Activated CD4-positive, alpha-beta T cell treated with anti-CD3 and anti-CD28 coated beads, Interleukin-2, amount 10 ng/mL, durations not matched to agents 24 days and 14 days (primary cell): ENCODE results near the gene IQGAP2. TPM values are rescaled to one million over a fixed set of nuclear protein-coding genes. Genes with fewer than 3 reads are reported as not detected.
"Not testable (repeated sequence)": the region's sequence is repeated elsewhere in the genome, so short reads cannot be mapped to it uniquely, and the experiment has no call there.

Source experiments
- DNase-seq: peaks from one replicate; pipeline ENCODE4 v3.0.0; 2022
- H3K27ac Mint-ChIP-seq: one replicate; pipeline ENCODE4 v1.8.0; 2022; ENCODE audit warnings: mild to moderate bottlenecking, mixed read lengths
- H3K27me3 Mint-ChIP-seq: one replicate; pipeline ENCODE4 v1.8.0; 2022; ENCODE audit warnings: mixed read lengths
- H3K36me3 Mint-ChIP-seq: one replicate; pipeline ENCODE4 v1.8.0; 2022; ENCODE audit warnings: low read depth, mild to moderate bottlenecking, mixed read lengths
- H3K4me1 Mint-ChIP-seq: one replicate; pipeline ENCODE4 v1.8.0; 2021; ENCODE audit warnings: mixed read lengths
- H3K4me3 Mint-ChIP-seq: one replicate; pipeline ENCODE4 v1.8.0; 2022; ENCODE audit warnings: mild to moderate bottlenecking, moderate library complexity, mixed read lengths
- H3K9me3 Mint-ChIP-seq: one replicate; pipeline ENCODE4 v1.8.0; 2021; ENCODE audit warnings: mixed read lengths
- intact Hi-C: fragments of 100-400 bp; cut with micrococcal nuclease; formaldehyde crosslinking; loops from one replicate; pipeline ENCODE4 v1.15.1; 2023
- total RNA-seq: library from RNA; stranded (reverse); gene quantifications from 2 replicates; pipeline ENCODE4 v1.2.3, GENCODE V29; 2022

The IQGAP2 gene
- total RNA-seq, 1 donor from 2014 or later = 37.3 TPM

DNA sequence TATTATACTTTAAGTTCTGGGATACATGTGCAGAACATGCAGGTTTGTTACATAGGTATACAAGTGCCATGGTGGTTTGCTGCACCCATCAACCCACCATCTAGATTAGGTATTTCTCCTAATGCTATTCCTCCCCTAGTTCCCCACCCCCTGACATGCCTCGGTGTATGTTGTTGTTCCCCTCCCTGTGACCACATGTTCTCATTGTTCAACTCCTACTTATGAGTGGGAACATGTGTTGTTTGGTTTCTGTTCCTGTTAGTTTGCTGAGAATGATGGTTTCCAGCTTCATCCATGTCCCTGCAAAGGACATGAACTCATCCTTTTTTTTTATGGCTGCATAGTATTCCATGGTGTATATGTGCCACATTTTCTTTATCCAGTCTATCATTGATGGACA is 200.9 kb downstream of the IQGAP2 start:
- not testable (repeated sequence) for DNase-seq, H3K4me3 Mint-ChIP-seq, H3K27me3 Mint-ChIP-seq, H3K9me3 Mint-ChIP-seq, H3K27ac Mint-ChIP-seq
- Mint-ChIP-seq H3K36me3 (peaks cover 50% of the 10 kb centered on the region), H3K4me1 (peaks cover 21% of the 10 kb centered on the region)
- intact Hi-C loops = loop anchor here (10.0 kb wide), 1 partner anchor 111 kb away; the partner anchor contains the start of gene F2R

DNA sequence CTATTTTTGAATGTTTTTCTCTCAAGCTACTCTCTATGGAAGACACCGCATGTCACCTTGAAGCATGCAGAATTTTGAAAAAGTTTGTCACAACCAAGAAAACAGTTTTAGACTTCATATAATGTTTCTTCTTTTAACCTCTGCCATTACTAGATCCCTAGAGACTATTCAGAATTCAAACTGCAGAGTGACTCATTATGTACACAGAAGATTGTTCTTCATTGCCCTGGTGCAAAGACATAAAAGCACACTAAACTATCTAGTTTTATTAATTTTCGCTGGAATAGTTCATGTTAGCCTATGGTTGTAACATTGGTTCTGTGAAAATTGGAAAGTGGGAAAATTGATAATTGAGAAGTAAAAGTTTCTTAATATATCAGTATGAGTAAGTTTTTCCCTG is 201.8 kb downstream of the IQGAP2 start:
- Mint-ChIP-seq H3K4me3 (no peak overlapping the region), H3K4me1 (peaks cover 21% of the 10 kb centered on the region), H3K36me3 (peaks cover 50% of the 10 kb centered on the region), H3K9me3 (no peaks in the 10 kb centered on the region), H3K27ac (no peak overlapping the region), H3K27me3 (no peaks in the 10 kb centered on the region)
- intact Hi-C loops = loop anchor here (5.0 to 10.0 kb wide), 2 partner anchors 110 to 203 kb away; partner anchors contain the start of genes F2R and IQGAP2
- DNase-seq = no peak

DNA sequence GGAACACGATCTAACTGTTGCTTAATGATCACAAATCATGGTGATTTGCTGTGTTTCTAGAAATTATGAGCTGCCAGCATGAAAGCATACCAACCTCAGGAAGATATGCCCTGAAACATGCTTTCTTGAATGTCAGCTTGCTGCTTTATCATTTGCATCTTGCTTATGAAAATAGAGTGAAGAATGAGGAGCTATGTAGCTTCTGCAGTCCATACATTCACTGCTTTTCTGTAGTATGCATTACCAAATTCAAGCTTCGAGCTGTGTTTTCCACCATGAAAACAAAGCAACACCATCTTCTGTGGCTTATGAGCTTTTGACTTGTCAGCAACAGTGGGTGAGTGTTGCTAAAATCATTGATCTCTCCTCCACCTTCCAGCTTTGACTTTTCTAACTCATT is 203.6 kb downstream of the IQGAP2 start:
- Mint-ChIP-seq H3K9me3 (no peaks in the 10 kb centered on the region), H3K4me1 (peaks cover 24% of the 10 kb centered on the region), H3K36me3 (peaks cover 56% of the 10 kb centered on the region), H3K27me3 (no peaks in the 10 kb centered on the region), H3K27ac (peak overlapping the region; percentile 46), H3K4me3 (no peak overlapping the region)
- no peak for DNase-seq
- intact Hi-C loops = loop anchor here (5.0 to 10.0 kb wide), 2 partner anchors 108 to 204 kb away; partner anchors contain the start of genes F2R and IQGAP2

DNA sequence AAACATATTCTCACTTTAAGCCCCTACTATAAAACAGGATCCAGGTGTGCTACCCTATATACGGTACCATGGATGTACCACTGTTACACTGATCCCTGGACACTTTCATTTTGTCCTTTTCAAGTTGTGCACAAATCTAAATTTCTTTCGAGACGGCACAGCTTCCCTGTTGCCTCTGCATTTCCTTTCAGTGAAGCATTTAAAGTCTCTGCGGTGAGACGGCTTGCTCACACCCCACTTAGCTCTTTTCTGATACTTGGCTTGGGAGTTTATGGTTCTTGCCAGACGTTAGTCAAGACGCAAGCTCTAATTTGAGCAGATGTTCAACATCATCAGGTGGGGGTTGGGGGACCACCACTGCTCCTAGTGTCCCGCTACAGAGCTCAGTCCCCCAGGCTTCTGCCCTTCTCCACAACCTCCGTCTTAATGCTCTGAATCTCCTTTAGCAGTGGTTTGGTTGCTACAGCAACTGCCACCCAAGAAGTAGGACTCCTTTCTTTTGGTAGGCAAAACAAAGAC is 204.3 kb downstream of the IQGAP2 start:
- H3K4me1 Mint-ChIP-seq = peaks cover 22% of the 10 kb centered on the region
- no peaks in the 10 kb centered on the region for H3K9me3 Mint-ChIP-seq
- DNase-seq = peak; percentile 60
- peak overlapping the region; percentile 61 for H3K27ac Mint-ChIP-seq
- peak overlapping the region; percentile 20 for H3K4me3 Mint-ChIP-seq
- peaks cover 54% of the 10 kb centered on the region for H3K36me3 Mint-ChIP-seq
- no peaks in the 10 kb centered on the region for H3K27me3 Mint-ChIP-seq
- intact Hi-C loops = loop anchor here (5.0 to 10.0 kb wide), 2 partner anchors 107 to 205 kb away; partner anchors contain the start of genes F2R and IQGAP2

DNA sequence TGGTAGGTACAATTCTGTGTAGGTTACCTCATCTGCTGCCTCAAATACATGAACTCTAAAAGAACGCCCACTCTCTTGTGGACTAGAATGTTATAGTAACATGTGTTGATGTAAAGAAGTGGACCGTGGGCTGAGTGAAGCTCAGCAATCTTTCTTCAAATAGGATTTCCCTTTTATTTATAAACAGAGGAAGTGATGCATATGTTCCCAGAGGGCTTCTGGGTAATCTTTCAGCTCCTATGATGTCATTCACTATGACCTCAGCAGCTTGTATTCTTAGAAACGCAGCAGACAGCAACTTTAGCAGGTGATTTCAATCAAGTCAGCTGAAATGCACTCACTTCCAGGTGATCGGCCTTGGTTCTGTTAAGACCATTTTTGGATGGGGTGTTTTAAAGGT is 205.7 kb downstream of the IQGAP2 start:
- H3K27ac Mint-ChIP-seq = peak overlapping the region; percentile 42
- peaks cover 17% of the 10 kb centered on the region for H3K4me1 Mint-ChIP-seq
- intact Hi-C loops = loop anchor here (5.0 to 10.0 kb wide), 2 partner anchors 106 to 207 kb away; partner anchors contain the start of genes F2R and IQGAP2
- peak; percentile 64 for DNase-seq
- peaks cover 49% of the 10 kb centered on the region for H3K36me3 Mint-ChIP-seq
- H3K9me3 Mint-ChIP-seq = no peaks in the 10 kb centered on the region
- H3K27me3 Mint-ChIP-seq = no peaks in the 10 kb centered on the region
- H3K4me3 Mint-ChIP-seq = no peak overlapping the region

DNA sequence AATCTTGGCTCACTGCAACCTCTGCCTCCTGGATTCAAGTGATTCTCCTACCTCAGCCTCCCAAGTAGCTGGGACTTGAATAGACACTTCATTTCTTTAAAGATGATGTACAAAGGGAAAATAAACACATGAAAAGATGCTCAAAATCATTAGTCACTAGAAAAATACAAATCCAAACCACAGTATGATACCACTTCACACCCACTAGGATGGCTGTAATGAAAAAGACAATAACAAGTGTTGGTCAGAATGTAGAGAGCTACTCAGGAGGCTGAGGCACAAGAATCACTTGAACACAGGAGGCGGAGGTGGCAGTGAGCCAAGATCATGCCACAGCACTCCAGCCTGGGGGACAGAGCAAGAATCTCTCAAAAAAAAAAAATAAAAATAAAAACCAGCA is 207.1 kb downstream of the IQGAP2 start:
- Mint-ChIP-seq H3K27me3 (no peaks in the 10 kb centered on the region), H3K27ac (no peak overlapping the region)

DNA sequence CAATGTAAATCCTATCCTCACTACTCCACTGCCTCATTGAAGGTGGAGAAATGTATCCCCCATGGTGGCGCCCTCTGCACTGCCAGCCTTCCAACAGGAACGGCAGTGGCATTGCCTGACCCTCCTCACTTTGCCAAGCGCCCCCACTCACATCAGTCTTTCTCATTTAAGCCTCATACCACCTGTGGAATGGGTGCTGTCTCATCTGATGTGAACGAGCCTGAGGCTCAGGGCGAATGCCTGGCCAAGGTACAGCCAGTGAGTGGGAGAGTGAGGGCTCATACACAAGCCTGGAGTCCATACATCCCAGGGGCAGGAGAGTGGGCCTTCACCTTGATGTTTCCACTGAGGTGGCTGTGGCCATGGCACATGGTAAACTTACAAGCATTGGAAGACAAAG is 209.9 kb downstream of the IQGAP2 start:
- no peak for DNase-seq
- no peak overlapping the region for H3K27ac Mint-ChIP-seq
- no peak overlapping the region for H3K4me3 Mint-ChIP-seq
- intact Hi-C loops = no loop called here
- H3K27me3 Mint-ChIP-seq = no peaks in the 10 kb centered on the region
- H3K4me1 Mint-ChIP-seq = peaks cover 11% of the 10 kb centered on the region
- H3K9me3 Mint-ChIP-seq = no peaks in the 10 kb centered on the region
- peaks cover 32% of the 10 kb centered on the region for H3K36me3 Mint-ChIP-seq

More for the DNA sequence above, 207.1 kb downstream of the IQGAP2 start:
- intact Hi-C loops = no loop called here
- Mint-ChIP-seq H3K4me1 (peaks cover 17% of the 10 kb centered on the region), H3K4me3 (no peak overlapping the region), H3K9me3 (no peaks in the 10 kb centered on the region), H3K36me3 (peaks cover 37% of the 10 kb centered on the region)
- DNase-seq = no peak

DNA sequence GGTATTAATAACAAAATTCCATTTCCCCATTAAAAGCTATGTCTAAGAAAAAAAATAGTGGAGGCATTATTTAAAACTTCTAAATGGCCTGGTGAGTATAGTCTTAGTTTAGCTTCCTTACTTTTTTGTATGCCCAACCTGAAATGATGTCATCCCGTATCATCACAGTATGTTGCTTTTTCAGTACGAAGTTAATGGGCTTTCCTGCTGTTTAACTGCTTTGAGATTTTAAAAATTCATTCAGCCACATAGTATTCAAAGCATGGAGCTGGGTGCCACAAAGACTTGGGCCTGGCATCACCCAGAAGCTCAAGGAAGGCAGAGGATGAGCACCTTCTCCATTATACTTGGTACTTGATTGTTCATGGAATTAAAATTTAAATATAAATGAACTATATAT is 212.7 kb downstream of the IQGAP2 start:
- Mint-ChIP-seq H3K4me1 (peaks cover 2% of the 10 kb centered on the region), H3K9me3 (no peaks in the 10 kb centered on the region), H3K4me3 (no peak overlapping the region), H3K27ac (no peak overlapping the region), H3K36me3 (peaks cover 37% of the 10 kb centered on the region), H3K27me3 (no peaks in the 10 kb centered on the region)
- intact Hi-C loops = no loop called here
- DNase-seq = no peak

DNA sequence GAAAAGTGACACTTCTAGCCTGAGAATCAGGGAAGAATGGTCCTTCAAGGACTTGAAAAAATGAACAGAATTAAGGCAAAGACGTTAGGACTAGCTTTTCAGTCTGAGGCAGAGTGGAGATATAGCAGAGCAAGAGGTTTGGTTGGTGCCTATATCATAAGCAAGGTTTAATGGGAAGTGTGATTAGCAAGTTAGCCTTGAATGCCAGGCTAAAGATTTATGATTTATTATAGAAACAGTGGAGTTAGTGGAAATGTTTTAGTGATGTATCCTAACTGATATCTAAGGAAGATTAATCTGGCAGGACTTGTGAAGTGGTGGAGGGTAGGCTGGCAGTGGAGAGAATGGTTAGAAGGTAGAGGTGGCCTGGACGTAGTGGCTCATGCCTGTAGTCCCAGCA is 213.1 kb downstream of the IQGAP2 start:
- Mint-ChIP-seq H3K36me3 (peaks cover 35% of the 10 kb centered on the region), H3K27me3 (no peaks in the 10 kb centered on the region), H3K27ac (no peak overlapping the region)

DNA sequence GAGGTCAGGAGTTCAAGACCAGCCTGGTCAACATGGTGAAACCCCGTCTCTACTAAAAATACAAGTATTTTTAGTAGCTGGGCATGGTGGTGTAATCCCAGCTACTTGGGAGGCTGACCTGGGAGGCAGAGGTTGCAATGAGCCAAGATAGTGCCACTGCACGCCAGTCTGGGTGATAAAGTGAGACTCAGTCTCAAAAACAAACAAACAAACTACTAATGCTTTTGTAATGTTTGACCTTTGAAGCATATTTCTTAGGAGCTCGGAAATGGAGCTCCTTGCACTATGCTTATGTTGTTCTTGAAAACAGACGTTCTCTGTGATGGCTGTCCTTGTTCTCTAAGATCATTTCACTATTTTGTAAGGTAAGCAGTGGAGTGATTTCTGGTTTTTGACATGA is 214.1 kb downstream of the IQGAP2 start:
- no peaks in the 10 kb centered on the region for H3K27me3 Mint-ChIP-seq
- peaks cover 5% of the 10 kb centered on the region for H3K4me1 Mint-ChIP-seq
- no peak overlapping the region for H3K4me3 Mint-ChIP-seq
- peaks cover 27% of the 10 kb centered on the region for H3K36me3 Mint-ChIP-seq
- intact Hi-C loops = no loop called here
- H3K9me3 Mint-ChIP-seq = no peaks in the 10 kb centered on the region
- no peak overlapping the region for H3K27ac Mint-ChIP-seq
- no peak for DNase-seq

More for the DNA sequence above, 213.1 kb downstream of the IQGAP2 start:
- no peak for DNase-seq
- no peaks in the 10 kb centered on the region for H3K9me3 Mint-ChIP-seq
- intact Hi-C loops = no loop called here
- peaks cover 2% of the 10 kb centered on the region for H3K4me1 Mint-ChIP-seq
- H3K4me3 Mint-ChIP-seq = no peak overlapping the region

DNA sequence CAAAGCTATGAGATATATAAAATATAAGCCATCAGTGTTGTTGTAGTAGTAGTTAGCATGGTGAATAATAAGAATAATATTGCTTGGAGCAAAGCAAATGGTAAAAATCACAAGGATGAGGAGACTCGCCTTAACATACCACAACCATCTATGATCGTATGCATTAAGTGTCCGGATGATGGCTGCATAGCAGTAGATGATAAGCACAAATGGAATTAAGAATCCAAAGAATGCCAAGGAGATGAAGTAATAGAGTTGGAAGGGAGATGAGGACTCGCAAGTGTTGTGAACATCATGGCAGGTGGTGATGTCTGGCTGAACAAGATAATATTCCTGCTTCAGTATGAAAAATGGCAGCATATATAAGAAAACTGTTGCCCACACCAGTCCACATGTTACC is 214.6 kb downstream of the IQGAP2 start:
- Mint-ChIP-seq H3K27ac (no peak overlapping the region), H3K36me3 (peaks cover 25% of the 10 kb centered on the region), H3K4me3 (no peak overlapping the region), H3K4me1 (peaks cover 5% of the 10 kb centered on the region), H3K9me3 (no peaks in the 10 kb centered on the region), H3K27me3 (no peaks in the 10 kb centered on the region)
- DNase-seq = no peak
- intact Hi-C loops = no loop called here

DNA sequence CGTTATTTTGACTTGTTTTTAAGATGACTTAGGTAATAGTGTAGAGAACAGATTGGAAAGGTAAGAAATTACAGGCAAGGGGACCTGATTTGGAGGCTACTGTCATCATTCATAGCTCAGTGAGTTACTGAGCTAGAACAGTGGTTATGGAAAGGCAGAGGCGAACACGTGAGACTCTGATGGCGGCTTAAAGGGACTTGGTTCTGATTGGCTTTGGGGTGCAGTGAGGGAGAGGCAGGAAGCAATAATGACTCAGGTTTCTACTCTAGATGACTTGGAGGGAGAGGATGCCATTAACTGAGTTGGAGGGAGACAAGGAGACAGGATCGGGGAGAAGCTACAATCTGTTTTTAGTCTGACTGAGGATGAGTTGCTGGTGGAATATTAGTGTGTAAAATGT is 217.1 kb downstream of the IQGAP2 start:
- Mint-ChIP-seq H3K36me3 (peaks cover 23% of the 10 kb centered on the region), H3K4me3 (no peak overlapping the region), H3K27ac (no peak overlapping the region), H3K4me1 (peaks cover 7% of the 10 kb centered on the region), H3K27me3 (no peaks in the 10 kb centered on the region), H3K9me3 (no peaks in the 10 kb centered on the region)
- DNase-seq = no peak
- intact Hi-C loops = no loop called here

DNA sequence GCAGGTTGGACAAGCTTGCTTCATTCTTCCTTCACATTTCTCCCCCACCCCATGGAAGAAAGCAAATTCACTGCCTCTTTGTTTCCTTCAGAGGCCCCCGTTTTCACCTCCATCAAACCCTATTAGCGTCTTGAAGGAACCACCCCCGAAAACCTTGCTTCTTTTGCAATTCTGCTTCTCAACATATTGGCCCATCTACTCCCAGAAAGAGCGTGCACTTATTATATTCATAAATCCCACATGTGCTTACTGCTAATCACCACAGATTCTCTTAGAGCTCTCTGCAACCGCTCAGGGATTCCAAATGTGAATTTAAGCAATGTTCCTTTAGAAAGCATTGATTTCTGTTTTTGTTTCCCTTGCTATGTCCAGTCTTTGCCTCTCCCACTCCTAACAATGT is 219.0 kb downstream of the IQGAP2 start:
- DNase-seq = no peak
- Mint-ChIP-seq H3K4me1 (peaks cover 22% of the 10 kb centered on the region), H3K27me3 (no peaks in the 10 kb centered on the region), H3K9me3 (no peaks in the 10 kb centered on the region), H3K36me3 (peaks cover 27% of the 10 kb centered on the region), H3K27ac (no peak overlapping the region), H3K4me3 (no peak overlapping the region)
- intact Hi-C loops = no loop called here

DNA sequence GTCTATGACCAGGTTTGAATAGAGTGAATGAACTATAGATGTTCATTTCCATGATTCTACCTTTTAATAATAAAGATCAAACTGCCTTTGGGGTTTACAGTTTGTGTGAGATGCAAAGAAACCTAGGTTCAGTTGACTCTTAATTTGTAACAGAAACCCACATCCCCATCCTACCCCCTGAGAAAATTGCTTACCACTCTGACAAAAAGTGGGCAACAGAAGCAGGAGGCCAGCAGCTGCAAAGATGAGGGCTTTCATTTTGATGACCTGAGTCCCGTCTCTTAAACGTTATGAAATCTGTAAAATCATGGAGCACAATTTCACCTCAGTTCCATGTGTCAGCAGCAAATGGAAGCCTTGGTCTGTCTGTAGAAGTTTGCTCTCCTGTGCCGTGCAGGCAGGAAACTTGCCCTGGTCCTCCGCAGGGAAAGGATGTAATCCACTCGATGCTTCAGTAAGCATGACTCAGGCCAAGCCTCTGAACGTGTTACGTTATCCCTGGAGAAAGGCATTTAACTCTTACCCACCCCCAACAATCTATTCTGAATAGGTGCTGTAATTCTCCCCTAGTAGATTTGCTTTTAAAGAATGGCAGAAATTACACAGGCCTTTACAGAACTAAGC is 220.0 kb downstream of the IQGAP2 start, which contains the start of gene F2RL2:
TSS of gene F2RL2 (minus strand) at position 431 of the 624 bp plus-strand sequence. CDS start at position 258, 173 bp downstream.
- H3K9me3 Mint-ChIP-seq = no peaks in the 10 kb centered on the region
- intact Hi-C loops = no loop called here
- no peaks in the 10 kb centered on the region for H3K27me3 Mint-ChIP-seq
- H3K4me3 Mint-ChIP-seq = no peak within 1 kb of the TSS
- H3K36me3 Mint-ChIP-seq = peaks cover 27% of the 10 kb centered on the region
- no peak for DNase-seq
- H3K27ac Mint-ChIP-seq = no peak within 1 kb of the TSS
- H3K4me1 Mint-ChIP-seq = peaks cover 22% of the 10 kb centered on the region
